ENCODE data around the gene FGD2. TPM values are rescaled to one million over a fixed set of nuclear protein-coding genes. Genes with fewer than 3 reads are reported as not detected.
"Not testable (repeated sequence)": the region's sequence is repeated elsewhere in the genome, so short reads cannot be mapped to it uniquely, and the experiment has no call there.

Gene FGD2
- total RNA-seq, 2 experiments from 2014 or later = 1.4 to 1.6 TPM

- no peaks in the 10 kb centered on the region for H3K36me3 Mint-ChIP-seq (ENCODE audit: low read depth)
- H3K9me3 Mint-ChIP-seq = no peaks in the 10 kb centered on the region
- POLR2A ChIA-PET = interaction anchor here (1.1 to 1.4 kb wide), 4 partner anchors 40 to 216 kb away, joined by 3 to 4 read pairs (median 4); partner anchors contain the start of gene PIM1
- no peak for TF ChIP-seq CTCF (IDR thresholded peaks at IDR 0.05)
- ATAC-seq (no peak), DNase-seq (no peak)
- H3K27me3 Mint-ChIP-seq = no peaks in the 10 kb centered on the region
- intact Hi-C loops (cut with micrococcal nuclease) = no loop called here
- H3K4me1 Mint-ChIP-seq (ENCODE audit: low read depth) = peaks cover 7% of the 10 kb centered on the region
- H3K4me3 Mint-ChIP-seq = no peak overlapping the region
- CTCF ChIA-PET = interaction anchor here (0.8 to 18.1 kb wide), 4 partner anchors 10 to 152 kb away, joined by 3 to 405 read pairs (median 6); no protein-coding TSS in a partner anchor
- no peak overlapping the region for H3K27ac Mint-ChIP-seq
These were observed 52.2 kb downstream of the FGD2 start for GRCh38 chr6:37057678-37058077.

GRCh38 chr6:37058084-37058586, 52.7 kb downstream of the FGD2 start:
- no peak for TF ChIP-seq CTCF (IDR thresholded peaks at IDR 0.05)
- no peaks in the 10 kb centered on the region for H3K9me3 Mint-ChIP-seq
- ChIA-PET POLR2A (interaction anchor here (1.2 kb wide), 2 partner anchors 40 to 215 kb away, joined by 3 read pairs; no protein-coding TSS in a partner anchor), CTCF (interaction anchor here (0.8 to 18.1 kb wide), 6 partner anchors 10 to 152 kb away, joined by 3 to 405 read pairs (median 6); no protein-coding TSS in a partner anchor)
- H3K36me3 Mint-ChIP-seq (ENCODE audit: low read depth) = no peaks in the 10 kb centered on the region
- DNase-seq (no peak), ATAC-seq (no peak)
- intact Hi-C loops (cut with micrococcal nuclease) = no loop called here
- peaks cover 7% of the 10 kb centered on the region for H3K4me1 Mint-ChIP-seq (ENCODE audit: low read depth)
- H3K27ac Mint-ChIP-seq = no peak overlapping the region
- H3K4me3 Mint-ChIP-seq = no peak overlapping the region
- no peaks in the 10 kb centered on the region for H3K27me3 Mint-ChIP-seq

- DNase-seq; intact Hi-C loops (cut with micrococcal nuclease); H3K27me3 Mint-ChIP-seq; H3K4me1 Mint-ChIP-seq (ENCODE audit: low read depth); H3K36me3 Mint-ChIP-seq (ENCODE audit: low read depth); POLR2A ChIA-PET; H3K4me3 Mint-ChIP-seq; H3K27ac Mint-ChIP-seq; H3K9me3 Mint-ChIP-seq; ATAC-seq: not testable (repeated sequence)
- CTCF ChIA-PET = interaction anchor here (0.6 to 18.1 kb wide), 6 partner anchors 8 to 154 kb away, joined by 3 to 405 read pairs (median 4); no protein-coding TSS in a partner anchor
These were observed 53.5 kb downstream of the FGD2 start for GRCh38 chr6:37058984-37059343.

GRCh38 chr6:37059344-37060194, 54.1 kb downstream of the FGD2 start:
- Mint-ChIP-seq H3K36me3 (ENCODE audit: low read depth) (no peaks in the 10 kb centered on the region), H3K9me3 (no peaks in the 10 kb centered on the region), H3K27ac (no peak overlapping the region), H3K27me3 (no peaks in the 10 kb centered on the region), H3K4me3 (no peak overlapping the region), H3K4me1 (ENCODE audit: low read depth) (peaks cover 7% of the 10 kb centered on the region)
- ATAC-seq (peak; percentile 55), DNase-seq (peak; percentile 31)
- no peak for TF ChIP-seq CTCF (IDR thresholded peaks at IDR 0.05)
- ChIA-PET CTCF (interaction anchor here (0.6 to 18.1 kb wide), 6 partner anchors 9 to 154 kb away, joined by 3 to 405 read pairs (median 4); no protein-coding TSS in a partner anchor), POLR2A (no interaction called here)
- intact Hi-C loops (cut with micrococcal nuclease) = no loop called here

GRCh38 chr6:37060195-37060559, 54.7 kb downstream of the FGD2 start:
- Mint-ChIP-seq H3K9me3 (no peaks in the 10 kb centered on the region), H3K27me3 (no peaks in the 10 kb centered on the region), H3K4me3 (no peak overlapping the region), H3K36me3 (ENCODE audit: low read depth) (no peaks in the 10 kb centered on the region), H3K27ac (no peak overlapping the region), H3K4me1 (ENCODE audit: low read depth) (peaks cover 7% of the 10 kb centered on the region)
- DNase-seq (no peak), ATAC-seq (no peak)
- intact Hi-C loops (cut with micrococcal nuclease) = no loop called here
- ChIA-PET CTCF (interaction anchor here (2.8 to 18.1 kb wide), 2 partner anchors 35 to 113 kb away, joined by 10 to 405 read pairs; no protein-coding TSS in a partner anchor), POLR2A (no interaction called here)
- TF ChIP-seq CTCF (IDR thresholded peaks at IDR 0.05) = no peak
